ENCODE measurements around the gene RAB7B. TPM values are rescaled to one million over a fixed set of nuclear protein-coding genes. Genes with fewer than 3 reads are reported as not detected.

RAB7B gene
- total RNA-seq, 1 donor from 2014 or later = not detected

- Mint-ChIP-seq H3K4me1 (ENCODE audit: low read depth) (peaks cover 2% of the 10 kb centered on the region), H3K4me3 (ENCODE audit: low read depth) (no peak overlapping the region), H3K36me3 (ENCODE audit: low read depth) (no peaks in the 10 kb centered on the region), H3K9me3 (peaks cover 17% of the 10 kb centered on the region), H3K27me3 (ENCODE audit: low read depth) (peaks cover 2% of the 10 kb centered on the region), H3K27ac (no peak overlapping the region)
- intact Hi-C loops (cut with micrococcal nuclease) = no loop called here
- DNase-seq (ENCODE audit: low spot score) = no peak
Observed at GRCh38 chr1:205973377-205974232, 29.6 kb downstream of the RAB7B start.

- intact Hi-C loops (cut with micrococcal nuclease) = no loop called here
- no peak for DNase-seq (ENCODE audit: low spot score)
Observed at GRCh38 chr1:205972491-205973168, 30.6 kb downstream of the RAB7B start.

GRCh38 chr1:205972081-205972480 lies 31.1 kb downstream of the RAB7B start:
- Mint-ChIP-seq H3K36me3 (ENCODE audit: low read depth) (no peaks in the 10 kb centered on the region), H3K9me3 (peaks cover 17% of the 10 kb centered on the region), H3K27me3 (ENCODE audit: low read depth) (no peaks in the 10 kb centered on the region), H3K27ac (no peak overlapping the region), H3K4me1 (ENCODE audit: low read depth) (peaks cover 2% of the 10 kb centered on the region), H3K4me3 (ENCODE audit: low read depth) (no peak overlapping the region)
- no peak for DNase-seq (ENCODE audit: low spot score)
- intact Hi-C loops (cut with micrococcal nuclease) = no loop called here

More at GRCh38 chr1:205972491-205973168, 30.6 kb downstream of the RAB7B start:
- H3K4me1 Mint-ChIP-seq (ENCODE audit: low read depth) = peaks cover 2% of the 10 kb centered on the region
- H3K27ac Mint-ChIP-seq = no peak overlapping the region
- no peak overlapping the region for H3K4me3 Mint-ChIP-seq (ENCODE audit: low read depth)
- peaks cover 2% of the 10 kb centered on the region for H3K27me3 Mint-ChIP-seq (ENCODE audit: low read depth)
- no peaks in the 10 kb centered on the region for H3K36me3 Mint-ChIP-seq (ENCODE audit: low read depth)
- peaks cover 17% of the 10 kb centered on the region for H3K9me3 Mint-ChIP-seq

DNA sequence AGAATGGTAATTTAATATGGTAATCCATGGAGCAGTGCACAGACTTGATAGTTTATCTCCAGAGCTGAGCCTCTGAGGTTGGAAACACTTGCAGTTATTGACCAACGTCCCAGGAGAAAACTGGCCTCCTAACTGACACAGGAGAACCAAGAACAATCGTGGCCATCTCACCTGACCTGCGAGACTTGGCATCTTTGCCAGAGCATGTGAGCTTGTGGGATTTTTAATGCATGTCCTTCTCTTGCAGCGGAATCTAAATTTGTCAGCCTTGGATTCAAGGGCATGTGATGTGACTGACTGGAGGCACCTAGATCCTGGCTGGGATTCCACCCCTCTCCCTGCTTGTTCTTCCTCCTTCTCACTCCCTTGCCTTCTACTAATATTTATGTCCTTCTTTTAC lies 32.1 kb downstream of the RAB7B start:
- no peak for DNase-seq (ENCODE audit: low spot score)
- intact Hi-C loops (cut with micrococcal nuclease) = no loop called here
- peaks cover 17% of the 10 kb centered on the region for H3K9me3 Mint-ChIP-seq
- no peaks in the 10 kb centered on the region for H3K27me3 Mint-ChIP-seq (ENCODE audit: low read depth)
- H3K27ac Mint-ChIP-seq = no peak overlapping the region
- no peak overlapping the region for H3K4me3 Mint-ChIP-seq (ENCODE audit: low read depth)
- H3K36me3 Mint-ChIP-seq (ENCODE audit: low read depth) = no peaks in the 10 kb centered on the region
- H3K4me1 Mint-ChIP-seq (ENCODE audit: low read depth) = peaks cover 2% of the 10 kb centered on the region

GRCh38 chr1:205970486-205970885 lies 32.7 kb downstream of the RAB7B start:
- Mint-ChIP-seq H3K4me1 (ENCODE audit: low read depth) (peaks cover 2% of the 10 kb centered on the region), H3K9me3 (peaks cover 17% of the 10 kb centered on the region), H3K4me3 (ENCODE audit: low read depth) (no peak overlapping the region), H3K27me3 (ENCODE audit: low read depth) (no peaks in the 10 kb centered on the region), H3K27ac (no peak overlapping the region), H3K36me3 (ENCODE audit: low read depth) (no peaks in the 10 kb centered on the region)
- DNase-seq (ENCODE audit: low spot score) = no peak
- intact Hi-C loops (cut with micrococcal nuclease) = no loop called here

- peaks cover 2% of the 10 kb centered on the region for H3K4me1 Mint-ChIP-seq (ENCODE audit: low read depth)
- H3K27ac Mint-ChIP-seq = no peak overlapping the region
- peaks cover 7% of the 10 kb centered on the region for H3K9me3 Mint-ChIP-seq
- intact Hi-C loops (cut with micrococcal nuclease) = no loop called here
- H3K27me3 Mint-ChIP-seq (ENCODE audit: low read depth) = no peaks in the 10 kb centered on the region
- H3K36me3 Mint-ChIP-seq (ENCODE audit: low read depth) = no peaks in the 10 kb centered on the region
- no peak overlapping the region for H3K4me3 Mint-ChIP-seq (ENCODE audit: low read depth)
- DNase-seq (ENCODE audit: low spot score) = no peak
Observed at GRCh38 chr1:205969229-205969628, 34.0 kb downstream of the RAB7B start.

- no peak overlapping the region for H3K27ac Mint-ChIP-seq
- intact Hi-C loops (cut with micrococcal nuclease) = no loop called here
- no peak for DNase-seq (ENCODE audit: low spot score)
- no peaks in the 10 kb centered on the region for H3K27me3 Mint-ChIP-seq (ENCODE audit: low read depth)
- H3K36me3 Mint-ChIP-seq (ENCODE audit: low read depth) = no peaks in the 10 kb centered on the region
- H3K9me3 Mint-ChIP-seq = no peaks in the 10 kb centered on the region
- peaks cover 4% of the 10 kb centered on the region for H3K4me1 Mint-ChIP-seq (ENCODE audit: low read depth)
- no peak overlapping the region for H3K4me3 Mint-ChIP-seq (ENCODE audit: low read depth)
Observed at GRCh38 chr1:205967554-205968335, 35.5 kb downstream of the RAB7B start.

DNA sequence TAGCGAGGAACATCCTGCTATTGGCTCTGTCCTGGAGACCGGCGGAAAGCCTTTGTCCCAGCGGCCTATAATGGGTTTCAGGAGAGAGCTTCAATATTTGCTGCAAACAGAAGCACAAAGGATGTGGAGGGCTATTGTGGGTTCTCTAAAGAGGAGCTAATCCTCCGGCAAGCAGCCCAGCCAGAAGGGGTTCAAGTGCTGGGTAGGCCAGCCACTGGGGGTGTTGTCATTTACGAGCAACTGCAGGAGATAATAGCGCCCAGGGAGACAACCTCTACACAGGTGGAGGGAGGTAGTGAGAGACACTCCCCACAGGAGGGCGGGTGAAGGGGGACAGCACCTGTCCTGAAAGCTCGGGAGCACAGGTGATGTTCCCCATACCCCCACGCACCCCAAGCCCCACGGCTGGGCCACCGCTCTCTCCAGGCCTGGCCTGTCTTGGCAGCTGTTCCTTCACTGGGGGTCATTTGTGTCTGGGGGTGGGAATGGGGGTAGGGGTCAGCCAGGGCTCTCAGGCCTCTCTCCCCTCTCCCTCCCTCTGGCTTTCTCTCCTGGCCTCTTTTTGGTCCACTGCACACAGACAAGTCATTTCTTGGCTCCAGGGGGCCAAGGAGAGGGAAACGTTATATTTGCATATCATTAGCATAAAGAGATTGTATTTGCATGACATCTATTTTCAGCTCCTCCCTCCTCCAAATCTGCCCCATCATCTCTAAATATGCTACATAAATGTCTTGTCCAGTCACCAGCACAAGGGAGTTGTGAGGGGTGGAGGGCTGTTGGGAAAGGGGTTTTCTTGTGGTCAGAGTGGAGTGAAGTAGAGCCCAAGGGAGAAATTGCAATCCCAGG lies 37.9 kb downstream of the RAB7B start:
- H3K4me1 Mint-ChIP-seq (ENCODE audit: low read depth) = peaks cover 9% of the 10 kb centered on the region
- H3K27me3 Mint-ChIP-seq (ENCODE audit: low read depth) = peaks cover 2% of the 10 kb centered on the region
- intact Hi-C loops (cut with micrococcal nuclease) = no loop called here
- H3K4me3 Mint-ChIP-seq (ENCODE audit: low read depth) = no peak overlapping the region
- no peak for DNase-seq (ENCODE audit: low spot score)
- H3K27ac Mint-ChIP-seq = no peak overlapping the region
- H3K36me3 Mint-ChIP-seq (ENCODE audit: low read depth) = no peaks in the 10 kb centered on the region
- no peaks in the 10 kb centered on the region for H3K9me3 Mint-ChIP-seq

DNA sequence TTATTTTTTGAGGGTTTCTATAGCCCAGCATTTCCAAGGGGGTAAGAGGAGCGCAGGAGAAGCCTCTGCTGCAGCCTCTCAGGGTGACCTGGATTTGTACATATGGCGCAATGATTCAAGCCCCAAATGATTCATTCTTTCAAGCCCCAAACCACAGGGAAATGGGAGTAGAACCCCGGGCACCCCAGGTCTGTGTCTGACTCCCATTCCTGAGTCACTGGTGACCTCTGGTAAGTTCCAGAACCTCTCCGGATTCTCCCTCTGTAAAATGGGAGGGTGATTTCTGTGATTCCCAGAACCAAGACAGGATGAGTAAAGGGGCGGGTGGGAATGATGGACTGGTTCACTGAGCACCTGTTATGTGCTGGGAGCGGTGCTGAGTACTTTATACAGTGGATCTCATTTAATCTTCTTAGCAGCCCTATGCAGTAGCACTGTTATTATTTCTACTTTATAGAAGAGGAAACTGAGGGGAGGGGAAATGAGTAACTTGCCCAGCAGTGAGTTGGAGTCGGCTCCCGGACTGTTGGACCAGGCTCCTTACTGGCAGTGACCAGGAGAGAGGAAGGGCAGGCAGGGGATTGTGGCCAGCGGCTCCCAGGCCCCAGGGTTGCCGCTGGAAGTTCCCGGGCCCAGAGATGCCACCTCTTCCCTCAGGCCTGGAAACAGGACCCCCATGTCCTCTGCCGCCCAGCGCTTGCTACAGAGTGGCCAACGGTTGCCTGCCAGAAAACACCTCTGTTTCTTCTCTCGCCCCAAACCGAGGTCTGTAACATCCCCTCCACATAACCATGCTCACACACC lies 39.6 kb downstream of the RAB7B start:
- no peak overlapping the region for H3K4me3 Mint-ChIP-seq (ENCODE audit: low read depth)
- H3K27ac Mint-ChIP-seq = no peak overlapping the region

DNA sequence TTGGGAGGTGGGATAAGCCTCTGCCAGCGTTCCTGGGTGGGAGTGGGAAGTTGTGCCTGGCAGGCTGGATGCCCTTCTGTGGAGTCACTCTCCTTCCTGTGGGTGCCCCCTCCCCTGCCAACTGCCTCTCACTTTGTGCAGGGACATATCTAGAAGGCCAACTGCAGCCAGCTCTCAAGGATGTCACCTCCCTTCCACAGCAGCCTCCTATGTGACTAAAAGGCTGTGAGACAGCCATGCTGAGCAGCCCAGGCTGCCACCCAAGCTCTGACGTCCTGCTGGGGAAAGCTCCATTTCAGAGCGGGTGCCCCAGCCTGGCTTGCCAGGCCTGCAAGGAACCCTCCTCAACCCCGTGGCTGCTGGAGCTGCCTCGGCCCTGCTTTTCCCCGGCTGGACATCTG lies 40.4 kb downstream of the RAB7B start:
- intact Hi-C loops (cut with micrococcal nuclease) = no loop called here

More for the DNA sequence above, 39.6 kb downstream of the RAB7B start:
- peaks cover 4% of the 10 kb centered on the region for H3K27me3 Mint-ChIP-seq (ENCODE audit: low read depth)
- peaks cover 9% of the 10 kb centered on the region for H3K4me1 Mint-ChIP-seq (ENCODE audit: low read depth)
- no peak for DNase-seq (ENCODE audit: low spot score)
- intact Hi-C loops (cut with micrococcal nuclease) = no loop called here
- no peaks in the 10 kb centered on the region for H3K36me3 Mint-ChIP-seq (ENCODE audit: low read depth)
- no peaks in the 10 kb centered on the region for H3K9me3 Mint-ChIP-seq

GRCh38 chr1:205961991-205962820 lies 41.0 kb downstream of the RAB7B start:
- H3K4me3 Mint-ChIP-seq (ENCODE audit: low read depth) = no peak overlapping the region
- peaks cover 7% of the 10 kb centered on the region for H3K27me3 Mint-ChIP-seq (ENCODE audit: low read depth)
- intact Hi-C loops (cut with micrococcal nuclease) = no loop called here
- no peak for DNase-seq (ENCODE audit: low spot score)
- H3K9me3 Mint-ChIP-seq = no peaks in the 10 kb centered on the region
- H3K27ac Mint-ChIP-seq = no peak overlapping the region
- H3K36me3 Mint-ChIP-seq (ENCODE audit: low read depth) = no peaks in the 10 kb centered on the region
- peaks cover 9% of the 10 kb centered on the region for H3K4me1 Mint-ChIP-seq (ENCODE audit: low read depth)

More for the DNA sequence above, 40.4 kb downstream of the RAB7B start:
- no peaks in the 10 kb centered on the region for H3K9me3 Mint-ChIP-seq
- peaks cover 4% of the 10 kb centered on the region for H3K27me3 Mint-ChIP-seq (ENCODE audit: low read depth)
- no peak overlapping the region for H3K27ac Mint-ChIP-seq
- H3K36me3 Mint-ChIP-seq (ENCODE audit: low read depth) = no peaks in the 10 kb centered on the region
- H3K4me3 Mint-ChIP-seq (ENCODE audit: low read depth) = no peak overlapping the region
- DNase-seq (ENCODE audit: low spot score) = no peak
- H3K4me1 Mint-ChIP-seq (ENCODE audit: low read depth) = peaks cover 9% of the 10 kb centered on the region

Measured in activated T-helper 2 cell treated with anti-CD3 and anti-CD28 coated beads, Interferon-gamma antibody, Interleukin-2, Interleukin-4, amounts not matched to agents 10 μg/mL and 5 μg/mL and 100 μg/mL, durations not matched to agents 14 hours and 24 hours and 36 hours (primary cell).